IPS DF 6.9 (cell line): ENCODE results near the gene NDUFS7.

Source experiments
- DNase-seq: peaks from one replicate; pipeline ENCODE4 v3.0.0-alpha.2; 2013; ENCODE audit warnings: low read depth, low spot score
- H3K27ac ChIP-seq: one replicate; pipeline ENCODE4 v1.5.1; 2013; ENCODE audit warnings: low read length, control low read depth
- H3K27me3 ChIP-seq: 2 replicates; pipeline ENCODE4 v1.6.1; 2013; ENCODE audit warnings: mild to moderate bottlenecking, low read length; ENCODE audit not compliant: control insufficient read depth, insufficient read depth
- H3K36me3 ChIP-seq: 2 replicates; pipeline ENCODE4 v1.6.1; 2013; ENCODE audit warnings: low read length; ENCODE audit not compliant: control insufficient read depth, insufficient read depth
- H3K4me1 ChIP-seq: 2 replicates; pipeline ENCODE4 v1.6.1; 2013; ENCODE audit warnings: low read length; ENCODE audit not compliant: control insufficient read depth, insufficient read depth
- H3K4me3 ChIP-seq: 2 replicates; pipeline ENCODE4 v1.5.1; 2013; ENCODE audit warnings: mild to moderate bottlenecking, low read length
- H3K9me3 ChIP-seq: 2 replicates; pipeline ENCODE4 v1.6.1; 2013; ENCODE audit warnings: low read length, inconsistent platforms; ENCODE audit not compliant: control insufficient read depth, insufficient read depth
- WGBS: extraction: QIAGEN DNeasy Blood & Tissue Kit; methylation state at CpG from one replicate; pipeline ENCODE4 v1.1.7; 2013; ENCODE audit warnings: mixed read lengths, missing lambda C conversion rate; ENCODE audit not compliant: insufficient read length, insufficient coverage; 5-methylcytosine and 5-hydroxymethylcytosine counted together

NDUFS7 gene

DNA sequence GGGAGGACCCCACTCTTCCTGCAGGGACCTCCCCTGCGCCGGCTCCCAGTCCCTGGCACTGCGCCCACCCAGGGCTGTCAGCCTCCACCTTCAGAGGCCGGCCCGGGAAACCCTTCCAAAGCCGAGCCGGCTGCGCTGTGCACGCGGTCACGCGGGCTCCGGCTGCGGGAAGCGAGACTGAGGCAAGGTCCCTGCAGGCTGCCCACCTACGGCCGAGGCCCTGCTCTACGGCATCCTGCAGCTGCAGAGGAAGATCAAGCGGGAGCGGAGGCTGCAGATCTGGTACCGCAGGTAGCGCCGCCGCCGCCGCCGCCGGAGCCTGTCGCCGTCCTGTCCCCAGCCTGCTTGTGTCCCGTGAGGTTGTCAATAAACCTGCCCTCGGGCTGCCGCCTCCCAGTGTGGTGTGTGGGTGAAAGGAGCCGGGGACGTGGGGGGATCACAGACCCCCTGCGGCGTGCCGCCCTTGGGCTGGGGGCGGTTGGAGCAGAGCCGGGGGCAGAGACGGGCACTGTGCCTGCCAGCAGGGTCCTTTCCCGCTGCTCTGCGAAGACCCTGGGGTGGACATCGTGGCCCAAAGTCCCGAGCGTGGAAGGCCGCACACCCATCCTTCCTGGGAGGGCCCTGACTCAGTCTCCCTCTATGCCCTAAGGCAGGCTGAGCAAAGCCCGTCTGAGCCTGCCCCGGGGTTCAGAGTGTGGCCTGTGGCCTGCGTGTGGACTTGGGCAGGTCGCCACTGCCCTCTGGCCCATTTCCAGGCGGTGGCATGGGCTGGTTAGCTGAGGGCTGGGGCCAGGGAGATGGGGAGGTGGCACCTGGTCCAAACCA is 11.7 kb downstream of the NDUFS7 start:
- WGBS, result no CpG with 5 or more reads among the region's 52 CpGs
- no peak for DNase-seq
- no peak overlapping the region for H3K27ac ChIP-seq
- H3K4me3 ChIP-seq, result no peak overlapping the region
- H3K4me1 ChIP-seq, result no peaks in the 10 kb centered on the region; the same call in 1 of the 2 replicates
- H3K36me3 ChIP-seq, result peaks cover 8% of the 10 kb centered on the region
- no peaks in the 10 kb centered on the region for H3K27me3 ChIP-seq
- H3K9me3 ChIP-seq, result no peaks in the 10 kb centered on the region

DNA sequence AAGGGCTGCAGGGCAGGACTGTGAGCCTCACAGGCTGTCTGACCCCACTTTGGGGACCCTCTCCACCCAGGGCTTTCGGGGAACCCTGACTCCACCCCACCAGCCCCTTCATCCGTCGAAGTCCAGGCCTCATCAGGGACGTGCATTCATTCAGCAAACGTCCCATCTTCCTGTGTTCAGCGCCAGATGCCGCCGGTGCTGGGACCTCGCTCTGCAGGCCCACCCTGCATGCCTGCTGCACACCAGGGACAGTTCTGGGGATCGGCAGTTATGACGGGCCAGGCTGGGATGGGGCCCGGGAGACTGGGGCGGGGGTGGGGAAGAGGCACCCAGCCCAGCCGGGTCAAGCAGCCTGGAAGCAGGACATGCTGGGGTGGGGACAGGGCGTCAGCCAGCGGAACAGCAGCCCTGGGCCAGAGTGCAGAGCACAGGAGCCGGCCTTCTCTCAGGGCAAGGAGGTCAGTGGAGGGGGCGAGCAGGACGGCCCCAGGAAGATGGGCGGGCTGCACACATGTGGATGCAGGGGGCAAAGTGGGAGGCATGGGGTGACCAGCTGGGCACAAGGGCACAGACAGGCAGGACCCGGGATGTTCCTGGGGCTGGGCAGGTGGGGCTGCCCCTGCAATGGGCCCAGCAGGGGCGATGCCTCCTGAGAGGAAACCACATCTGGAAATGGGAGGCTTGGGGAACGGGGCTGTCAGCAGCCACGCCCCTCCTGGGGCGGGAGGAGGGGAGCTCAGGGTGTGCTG is 12.5 kb downstream of the NDUFS7 start:
- DNase-seq, result no peak
- no CpG with 5 or more reads among the region's 25 CpGs for WGBS
- Histone ChIP-seq H3K9me3 (no peaks in the 10 kb centered on the region), H3K4me1 (no peaks in the 10 kb centered on the region; the same call in 1 of the 2 replicates), H3K36me3 (peaks cover 5% of the 10 kb centered on the region), H3K27ac (no peak overlapping the region), H3K4me3 (no peak overlapping the region), H3K27me3 (no peaks in the 10 kb centered on the region)

DNA sequence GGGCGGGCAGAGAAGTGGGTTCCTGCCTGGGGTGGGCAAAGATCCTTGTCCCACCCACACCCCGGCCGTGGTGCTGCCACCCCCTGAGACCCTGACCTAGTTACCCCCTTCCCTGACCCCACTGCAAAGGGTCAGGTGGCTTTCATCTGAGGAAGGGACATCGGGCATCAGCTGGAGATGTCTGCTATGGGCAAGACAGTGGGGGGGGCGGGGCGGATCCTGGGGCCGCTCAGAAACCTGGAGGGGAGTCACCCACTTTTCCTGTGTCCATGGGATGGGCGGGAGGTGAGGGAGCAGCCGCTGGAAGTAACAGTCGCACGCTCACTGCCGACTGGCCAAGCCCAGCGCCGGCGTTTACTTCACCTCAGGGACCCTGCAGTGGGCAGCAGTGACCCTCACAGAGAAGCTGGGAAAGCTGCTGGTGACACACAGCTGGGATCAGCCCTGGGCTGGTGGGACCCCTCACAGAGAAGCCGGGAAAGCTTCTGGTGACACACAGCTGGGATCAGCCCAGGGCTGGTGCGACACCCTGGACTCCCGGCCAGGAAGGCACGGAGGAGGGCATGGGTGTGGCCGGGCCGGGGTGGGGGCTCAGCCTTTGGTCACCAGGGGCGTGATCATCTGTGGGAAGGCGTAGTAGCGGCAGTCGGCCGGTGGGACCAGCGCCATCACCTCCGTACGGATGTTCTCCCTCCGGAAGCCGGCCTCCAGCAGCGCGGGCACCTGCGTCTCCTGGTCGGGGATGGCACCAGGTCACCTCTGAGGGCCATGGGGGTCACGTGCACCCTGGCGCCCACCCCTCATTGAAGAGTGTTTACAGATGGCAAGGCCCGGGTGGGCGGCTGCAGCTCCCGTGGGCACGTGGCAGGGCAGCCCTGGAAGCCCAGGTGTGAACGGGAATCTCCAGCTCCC is 13.3 kb downstream of the NDUFS7 start:
- no peak overlapping the region for H3K27ac ChIP-seq
- H3K9me3 ChIP-seq, result no peaks in the 10 kb centered on the region
- no CpG with 5 or more reads among the region's 42 CpGs for WGBS
- H3K4me1 ChIP-seq, result no peaks in the 10 kb centered on the region; the same call in 1 of the 2 replicates
- no peak overlapping the region for H3K4me3 ChIP-seq
- H3K27me3 ChIP-seq, result no peaks in the 10 kb centered on the region
- H3K36me3 ChIP-seq, result peaks cover 5% of the 10 kb centered on the region
- no peak for DNase-seq

DNA sequence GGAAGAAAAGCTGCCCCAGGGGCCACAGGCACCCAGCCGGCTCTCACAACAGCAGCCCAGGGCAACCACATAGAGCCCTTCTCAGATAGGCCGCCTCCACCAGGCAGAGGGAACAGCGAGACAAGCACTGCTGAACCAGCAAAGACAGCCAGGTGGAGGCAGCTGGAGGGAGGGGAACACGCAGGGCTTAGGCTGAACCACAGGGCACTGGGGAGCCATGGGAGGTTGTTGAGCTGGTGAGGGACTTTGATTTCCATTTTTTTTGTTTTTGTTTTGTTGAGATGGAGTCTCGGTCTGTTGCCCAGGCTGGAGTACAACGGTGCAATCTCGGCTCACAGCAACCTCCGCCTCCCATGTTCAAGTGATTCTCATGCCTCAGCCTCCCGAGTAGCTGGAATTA is 14.1 kb downstream of the NDUFS7 start:
- H3K4me3 ChIP-seq, result no peak overlapping the region
- no peak overlapping the region for H3K27ac ChIP-seq
- WGBS, result no CpG with 5 or more reads among the region's 9 CpGs
- H3K4me1 ChIP-seq, result no peaks in the 10 kb centered on the region; the same call in 1 of the 2 replicates
- peaks cover 4% of the 10 kb centered on the region for H3K36me3 ChIP-seq
- H3K9me3 ChIP-seq, result no peaks in the 10 kb centered on the region
- no peak for DNase-seq
- no peaks in the 10 kb centered on the region for H3K27me3 ChIP-seq

DNA sequence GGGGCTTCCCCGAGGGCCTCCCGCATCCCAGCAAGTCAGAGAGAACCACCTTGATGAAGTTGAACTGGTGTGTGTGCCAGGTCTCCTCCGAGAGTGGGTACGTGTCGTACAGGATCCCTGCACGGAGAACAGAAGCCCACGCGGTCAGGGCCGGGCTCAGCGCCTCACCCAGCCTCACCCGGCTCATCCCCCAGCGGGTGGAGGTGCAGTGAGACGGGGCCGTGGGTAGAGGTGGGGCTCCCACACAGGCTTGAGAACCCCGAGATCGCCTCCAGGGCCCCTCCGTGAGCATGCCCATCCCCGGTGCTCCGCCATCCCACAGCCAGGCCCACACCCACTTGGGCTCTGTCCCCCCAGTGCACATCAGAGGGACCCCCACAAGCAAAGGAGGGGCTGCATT is 15.4 kb downstream of the NDUFS7 start:
- Histone ChIP-seq H3K4me1 (peaks cover 1% of the 10 kb centered on the region), H3K27ac (no peak overlapping the region), H3K36me3 (no peaks in the 10 kb centered on the region), H3K4me3 (no peak overlapping the region), H3K27me3 (no peaks in the 10 kb centered on the region), H3K9me3 (no peaks in the 10 kb centered on the region)
- DNase-seq, result no peak
- no CpG with 5 or more reads among the region's 19 CpGs for WGBS

DNA sequence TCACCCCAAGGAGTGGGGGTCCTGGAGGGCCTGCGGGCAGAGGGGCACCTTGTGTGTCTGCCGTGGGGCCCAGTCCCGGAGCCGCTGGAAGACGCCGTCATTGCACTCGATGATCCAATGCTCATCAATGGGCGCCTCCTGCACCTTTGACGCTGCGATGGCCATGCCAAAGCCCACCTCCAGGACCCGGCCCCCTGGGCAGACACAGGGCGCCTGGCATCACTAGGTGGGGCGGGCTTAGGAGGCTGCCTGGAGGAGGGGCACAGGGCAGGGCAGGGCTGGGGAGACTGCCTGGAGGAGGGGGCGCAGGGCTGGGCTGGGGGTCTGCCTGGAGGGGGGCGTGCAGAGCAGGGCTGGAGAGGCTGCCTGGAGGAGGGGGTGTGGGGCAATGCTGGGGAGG is 16.0 kb downstream of the NDUFS7 start:
- WGBS, result no CpG with 5 or more reads among the region's 15 CpGs
- DNase-seq, result no peak
- H3K27me3 ChIP-seq, result no peaks in the 10 kb centered on the region
- no peak overlapping the region for H3K4me3 ChIP-seq
- no peak overlapping the region for H3K27ac ChIP-seq
- H3K4me1 ChIP-seq, result peaks cover 1% of the 10 kb centered on the region
- H3K36me3 ChIP-seq, result no peaks in the 10 kb centered on the region
- no peaks in the 10 kb centered on the region for H3K9me3 ChIP-seq

DNA sequence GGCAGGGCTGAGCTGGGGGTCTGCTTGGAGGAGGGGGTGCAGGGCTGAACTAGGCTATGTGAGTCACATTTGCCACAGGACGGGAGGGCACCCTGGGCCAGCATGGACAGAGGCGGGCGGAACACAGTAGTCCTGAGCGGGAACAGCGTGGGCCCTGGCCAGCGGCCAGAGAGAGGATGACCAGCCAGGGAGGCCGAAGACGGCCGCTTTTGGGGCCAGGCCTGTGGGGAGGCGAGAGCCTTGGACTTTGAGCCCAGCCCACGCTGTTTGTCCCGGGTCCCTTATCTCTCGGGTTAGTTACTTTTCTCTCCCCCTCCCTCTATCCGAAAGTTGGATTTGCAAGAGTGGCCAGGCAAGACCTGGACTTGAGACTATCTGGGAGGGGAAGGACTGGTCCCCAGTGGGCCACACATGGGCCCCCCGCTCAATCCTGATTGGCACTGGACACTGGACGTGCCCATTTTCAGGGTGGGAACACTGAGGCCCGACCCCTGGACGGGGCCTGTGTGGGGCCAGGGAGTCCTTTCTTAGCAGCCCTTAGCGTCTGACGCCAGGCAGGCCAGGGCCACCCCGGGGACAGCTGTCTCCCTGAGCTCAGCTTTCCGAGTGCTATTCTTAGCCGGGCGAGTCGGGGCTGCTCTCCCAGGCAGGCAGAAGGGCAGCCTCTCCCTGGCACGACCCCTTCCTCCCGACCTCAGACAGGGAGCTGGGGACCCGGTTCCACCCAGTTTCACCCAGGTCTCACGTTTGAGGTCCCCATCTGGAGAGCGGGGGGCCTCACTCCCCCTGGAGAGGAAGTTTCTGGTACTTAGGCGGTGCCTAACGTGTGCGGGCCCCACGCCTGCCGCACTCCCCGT is 16.8 kb downstream of the NDUFS7 start:
- H3K9me3 ChIP-seq, result no peaks in the 10 kb centered on the region
- H3K27ac ChIP-seq, result no peak overlapping the region
- DNase-seq, result no peak
- WGBS, result no CpG with 5 or more reads among the region's 36 CpGs
- H3K4me1 ChIP-seq, result peaks cover 1% of the 10 kb centered on the region
- peak overlapping the region; percentile 84; the same call in 1 of the 2 replicates for H3K4me3 ChIP-seq
- no peaks in the 10 kb centered on the region for H3K36me3 ChIP-seq
- H3K27me3 ChIP-seq, result no peaks in the 10 kb centered on the region

DNA sequence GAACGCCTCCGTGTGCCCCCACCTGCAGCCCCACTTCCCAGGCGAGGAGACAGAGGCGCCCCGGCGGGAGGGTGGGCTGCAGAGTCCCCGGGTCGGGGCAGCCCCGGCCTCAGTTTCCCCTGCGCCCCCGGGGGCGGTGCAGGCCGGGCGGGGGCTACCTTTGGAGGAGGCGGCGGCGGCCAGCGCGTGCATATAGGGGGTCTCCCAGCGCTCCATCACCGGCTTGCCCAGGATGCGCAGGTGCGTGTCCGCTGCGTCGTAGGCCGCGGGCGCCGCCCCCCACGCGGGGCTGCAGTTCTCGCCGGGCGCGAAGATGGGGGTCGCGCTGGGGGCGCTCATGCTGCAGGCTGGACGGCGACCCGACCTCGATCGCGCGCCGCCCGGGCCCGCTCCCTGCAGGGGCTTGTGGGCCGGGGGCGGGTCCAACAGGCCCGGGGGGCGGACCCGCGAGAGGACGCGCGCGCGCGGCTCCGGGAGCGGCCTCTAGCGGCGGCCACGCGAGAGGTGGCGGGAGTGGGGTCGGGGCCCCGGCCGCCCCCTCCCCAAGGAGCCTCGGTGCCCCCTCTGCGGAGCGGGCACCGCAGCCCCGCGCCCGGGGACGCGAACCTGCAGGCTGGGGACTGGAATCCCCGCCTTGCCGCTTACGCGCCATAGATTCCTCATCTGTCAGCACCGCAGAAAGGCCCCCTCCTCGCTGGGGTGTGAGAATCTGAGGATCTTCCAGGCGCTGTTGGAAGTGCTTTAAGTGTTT is 17.6 kb downstream of the NDUFS7 start, which contains the start of gene GAMT:
Gene GAMT, minus strand, starts transcription at position 405 of the 751 bp plus-strand sequence. Its CDS starts 66 bp downstream, at position 339.
- Histone ChIP-seq H3K27ac (no peak within 1 kb of the TSS), H3K4me3 (peak within 1 kb of the TSS; percentile 84), H3K4me1 (peaks cover 1% of the 10 kb centered on the region), H3K36me3 (no peaks in the 10 kb centered on the region), H3K27me3 (no peaks in the 10 kb centered on the region), H3K9me3 (no peaks in the 10 kb centered on the region)
- no peak for DNase-seq
- no CpG with 5 or more reads among the region's 87 CpGs for WGBS

DNA sequence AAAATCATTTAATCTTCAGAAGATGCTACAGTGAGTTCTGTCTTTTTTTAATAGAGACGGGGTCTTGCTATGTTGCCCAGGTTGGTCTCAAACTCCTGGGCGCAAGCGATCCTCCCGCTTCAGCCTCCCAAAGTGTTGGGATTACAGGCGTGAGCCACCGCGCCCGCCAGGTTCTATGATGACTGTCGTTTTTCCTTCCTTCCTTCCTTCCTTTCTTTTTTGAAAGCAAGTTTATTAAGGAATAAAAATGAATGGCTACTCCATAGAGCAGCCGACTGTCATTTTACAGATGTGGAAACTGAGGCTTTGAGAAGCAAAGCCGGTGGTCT is 18.1 kb downstream of the NDUFS7 start:
- no peak for DNase-seq
- no peak overlapping the region for H3K27ac ChIP-seq
- peaks cover 1% of the 10 kb centered on the region for H3K4me1 ChIP-seq
- H3K9me3 ChIP-seq, result no peaks in the 10 kb centered on the region
- no peaks in the 10 kb centered on the region for H3K36me3 ChIP-seq
- no CpG with 5 or more reads among the region's 11 CpGs for WGBS
- peak overlapping the region; percentile 84; the same call in 1 of the 2 replicates for H3K4me3 ChIP-seq
- no peaks in the 10 kb centered on the region for H3K27me3 ChIP-seq
